Measurements from ENCODE around the gene PIK3R2. TPM values are rescaled to one million over a fixed set of nuclear protein-coding genes. Genes with fewer than 3 reads are reported as not detected.

Gene PIK3R2
- total and polyA plus RNA-seq, 7 donors, result 1.8 to 18.0 (median 7.9) TPM

- no peaks in the 10 kb centered on the region for H3K9me3 ChIP-seq
- H3K36me3 ChIP-seq, result peaks cover 0 to 42% (median 22%) of the 10 kb centered on the region in 4 donors
- WGBS, 2 donors, result 72 to 81% methylated on average over 13 of the region's 13 CpGs
- H3K27ac ChIP-seq, result peak overlapping the region; percentile 71 to 77 (median 74)
- no peaks in the 10 kb centered on the region for H3K27me3 ChIP-seq
- peaks cover 0 to 42% (median 41%) of the 10 kb centered on the region in 4 donors for H3K4me1 ChIP-seq
- no peak for TF ChIP-seq EP300 (IDR thresholded peaks at IDR 0.05)
- no peak for TF ChIP-seq POLR2A (IDR thresholded peaks at IDR 0.05)
- no peak for TF ChIP-seq POLR2AphosphoS5 (IDR thresholded peaks at IDR 0.05)
- TF ChIP-seq CTCF (IDR thresholded peaks at IDR 0.05), result no peak
- intact Hi-C loops (cut with DNase I), result loop anchor here (2.0 to 5.0 kb wide), 2 partner anchors 48 to 153 kb away; partner anchors contain the start of gene ARRDC2
- H3K4me3 ChIP-seq, result peak overlapping the region in 3 of 4 donors; percentile 40 to 52 (median 50)
- DNase-seq, result no peak
These were observed 7.6 kb downstream of the PIK3R2 start for GRCh38 chr19:18160493-18160970.

- 3 to 6% methylated on average over 66 of the region's 66 CpGs for WGBS, 2 donors
- peak overlapping the region; percentile 71 to 77 (median 74) for H3K27ac ChIP-seq
- no peaks in the 10 kb centered on the region for H3K27me3 ChIP-seq
- intact Hi-C loops (cut with DNase I), result loop anchor here (2.0 to 5.0 kb wide), 2 partner anchors 48 to 154 kb away; partner anchors contain the start of gene ARRDC2
- H3K4me1 ChIP-seq, result peaks cover 0 to 36% (median 35%) of the 10 kb centered on the region in 4 donors
- peaks cover 3 to 42% (median 22%) of the 10 kb centered on the region in 4 donors for H3K36me3 ChIP-seq
- no peaks in the 10 kb centered on the region for H3K9me3 ChIP-seq
- DNase-seq, result peak; percentile 83
- peak overlapping the region in 3 of 4 donors; percentile 40 to 52 (median 50) for H3K4me3 ChIP-seq
- no peak for TF ChIP-seq POLR2A (IDR thresholded peaks at IDR 0.05)
- no peak for TF ChIP-seq POLR2AphosphoS5 (IDR thresholded peaks at IDR 0.05)
- TF ChIP-seq EP300 (IDR thresholded peaks at IDR 0.05), result no peak
- peak in 1 of 4 experiments; percentile 61 for TF ChIP-seq CTCF (IDR thresholded peaks at IDR 0.05)
These were observed 8.1 kb downstream of the PIK3R2 start for GRCh38 chr19:18160971-18161635.

- WGBS, 2 donors, result 62 to 71% methylated on average over 19 of the region's 19 CpGs
- H3K27me3 ChIP-seq, result no peaks in the 10 kb centered on the region
- TF ChIP-seq POLR2A (IDR thresholded peaks at IDR 0.05) (no peak), CTCF (IDR thresholded peaks at IDR 0.05) (no peak), EP300 (IDR thresholded peaks at IDR 0.05) (no peak), POLR2AphosphoS5 (IDR thresholded peaks at IDR 0.05) (no peak)
- intact Hi-C loops (cut with DNase I), result loop anchor here (2.0 to 5.0 kb wide), 2 partner anchors 49 to 154 kb away; partner anchors contain the start of gene ARRDC2
- DNase-seq, result no peak
- peaks cover 0 to 31% (median 30%) of the 10 kb centered on the region in 4 donors for H3K4me1 ChIP-seq
- peak overlapping the region in 2 of 4 donors; percentile 73 to 75 for H3K27ac ChIP-seq
- peaks cover 7 to 46% (median 26%) of the 10 kb centered on the region in 4 donors for H3K36me3 ChIP-seq
- no peaks in the 10 kb centered on the region for H3K9me3 ChIP-seq
- H3K4me3 ChIP-seq, result peak overlapping the region in 3 of 4 donors; percentile 40 to 52 (median 50)
These were observed 8.7 kb downstream of the PIK3R2 start for GRCh38 chr19:18161636-18162002.

GRCh38 chr19:18164072-18164471, 11.1 kb downstream of the PIK3R2 start:
- H3K4me3 ChIP-seq, result no peak overlapping the region
- H3K27ac ChIP-seq, result no peak overlapping the region
- H3K36me3 ChIP-seq, result peaks cover 15 to 70% (median 41%) of the 10 kb centered on the region in 4 donors
- no peaks in the 10 kb centered on the region for H3K27me3 ChIP-seq
- no peak for TF ChIP-seq POLR2A (IDR thresholded peaks at IDR 0.05)
- TF ChIP-seq EP300 (IDR thresholded peaks at IDR 0.05), result no peak
- TF ChIP-seq POLR2AphosphoS5 (IDR thresholded peaks at IDR 0.05), result no peak
- no peak for TF ChIP-seq CTCF (IDR thresholded peaks at IDR 0.05)
- 97% methylated on average over 7 of the region's 7 CpGs for WGBS, 2 donors
- H3K4me1 ChIP-seq, result peaks cover 0 to 19% (median 15%) of the 10 kb centered on the region in 4 donors
- intact Hi-C loops (cut with DNase I), result loop anchor here (5.0 kb wide), 1 partner anchor 157 kb away; the partner anchor contains the start of gene ARRDC2
- no peaks in the 10 kb centered on the region for H3K9me3 ChIP-seq
- no peak for DNase-seq

All from sigmoid colon (tissue), 7 donors.